ENCODE measurements around the gene CYP24A1. TPM values are rescaled to one million over a fixed set of nuclear protein-coding genes. Genes with fewer than 3 reads are reported as not detected.

The CYP24A1 gene
- polyA plus RNA-seq, 4 donors: 0.15 to 4.0 (median 1.7) TPM

- no peak for DNase-seq (ENCODE audit: low read depth in 4 of 4, low spot score in 3 of 4)
Measured at GRCh38 chr20:54158856-54159418, 14.8 kb downstream of the CYP24A1 start.

- DNase-seq (ENCODE audit: low read depth in 4 of 4, low spot score in 3 of 4): no peak
Measured at GRCh38 chr20:54158226-54158625, 15.6 kb downstream of the CYP24A1 start.

GRCh38 chr20:54156981-54157835, 16.6 kb downstream of the CYP24A1 start:
- DNase-seq (ENCODE audit: low read depth in 4 of 4, low spot score in 3 of 4): no peak

- DNase-seq (ENCODE audit: low read depth in 4 of 4, low spot score in 3 of 4): no peak
Measured at GRCh38 chr20:54156522-54156921, 17.3 kb downstream of the CYP24A1 start.

GRCh38 chr20:54155736-54156317, 18.0 kb downstream of the CYP24A1 start:
- DNase-seq (ENCODE audit: low read depth in 4 of 4, low spot score in 3 of 4): no peak

GRCh38 chr20:54154439-54154838, 19.3 kb downstream of the CYP24A1 start:
- DNase-seq (ENCODE audit: low read depth in 4 of 4, low spot score in 3 of 4): no peak

GRCh38 chr20:54153847-54154246, 19.9 kb downstream of the CYP24A1 start:
- DNase-seq (ENCODE audit: low read depth in 4 of 4, low spot score in 3 of 4): no peak

GRCh38 chr20:54153041-54153327, 20.8 kb downstream of the CYP24A1 start:
- DNase-seq (ENCODE audit: low read depth in 4 of 4, low spot score in 3 of 4): no peak

- DNase-seq (ENCODE audit: low read depth in 4 of 4, low spot score in 3 of 4): no peak
Measured at GRCh38 chr20:54152227-54153040, 21.4 kb downstream of the CYP24A1 start.

GRCh38 chr20:54151511-54152226, 22.1 kb downstream of the CYP24A1 start:
- no peak for DNase-seq (ENCODE audit: low read depth in 4 of 4, low spot score in 3 of 4)

- no peak for DNase-seq (ENCODE audit: low read depth in 4 of 4, low spot score in 3 of 4)
Measured at GRCh38 chr20:54151075-54151439, 22.7 kb downstream of the CYP24A1 start.

GRCh38 chr20:54149765-54150264, 24.0 kb downstream of the CYP24A1 start:
- DNase-seq (ENCODE audit: low read depth in 4 of 4, low spot score in 3 of 4): no peak

GRCh38 chr20:54148947-54149764, 24.6 kb downstream of the CYP24A1 start:
- DNase-seq (ENCODE audit: low read depth in 4 of 4, low spot score in 3 of 4): no peak

- no peak for DNase-seq (ENCODE audit: low read depth in 4 of 4, low spot score in 3 of 4)
Measured at GRCh38 chr20:54146672-54147071, 27.1 kb downstream of the CYP24A1 start.

- DNase-seq (ENCODE audit: low read depth in 4 of 4, low spot score in 3 of 4): no peak
Measured at GRCh38 chr20:54144847-54145414, 28.9 kb downstream of the CYP24A1 start.

GRCh38 chr20:54140927-54141566, 32.7 kb downstream of the CYP24A1 start:
- no peak for DNase-seq (ENCODE audit: low read depth in 4 of 4, low spot score in 3 of 4)

- DNase-seq (ENCODE audit: low read depth in 4 of 4, low spot score in 3 of 4): no peak
Measured at GRCh38 chr20:54140486-54140885, 33.3 kb downstream of the CYP24A1 start.

- no peak for DNase-seq (ENCODE audit: low read depth in 4 of 4, low spot score in 3 of 4)
Measured at GRCh38 chr20:54140067-54140466, 33.7 kb downstream of the CYP24A1 start.

GRCh38 chr20:54139188-54139587, 34.6 kb downstream of the CYP24A1 start:
- no peak for DNase-seq (ENCODE audit: low read depth in 4 of 4, low spot score in 3 of 4)

All from left renal pelvis (tissue), 4 donors.